ENCODE results near the gene REEP5.

REEP5 gene

DNA sequence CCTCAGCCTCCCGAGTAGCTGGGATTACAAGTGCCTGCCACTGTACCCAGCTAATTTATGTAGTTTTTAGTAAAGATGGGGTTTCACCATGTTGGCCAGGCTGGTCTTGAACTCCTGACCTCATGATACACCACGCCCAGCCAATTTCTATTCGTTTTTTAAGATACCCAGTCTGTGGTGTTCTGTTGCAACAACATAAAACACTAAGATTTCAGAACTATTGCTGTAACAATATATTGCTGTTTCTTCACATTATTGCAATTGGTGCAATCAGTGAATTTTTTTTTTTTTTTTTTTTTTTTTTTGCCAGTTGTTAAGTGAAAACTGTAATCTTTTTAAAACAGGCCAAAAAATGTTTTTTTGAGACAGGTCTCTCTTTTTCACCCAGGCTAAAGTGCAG is 51.1 kb downstream of the REEP5 start:
- TF ChIP-seq, protein P1, sequence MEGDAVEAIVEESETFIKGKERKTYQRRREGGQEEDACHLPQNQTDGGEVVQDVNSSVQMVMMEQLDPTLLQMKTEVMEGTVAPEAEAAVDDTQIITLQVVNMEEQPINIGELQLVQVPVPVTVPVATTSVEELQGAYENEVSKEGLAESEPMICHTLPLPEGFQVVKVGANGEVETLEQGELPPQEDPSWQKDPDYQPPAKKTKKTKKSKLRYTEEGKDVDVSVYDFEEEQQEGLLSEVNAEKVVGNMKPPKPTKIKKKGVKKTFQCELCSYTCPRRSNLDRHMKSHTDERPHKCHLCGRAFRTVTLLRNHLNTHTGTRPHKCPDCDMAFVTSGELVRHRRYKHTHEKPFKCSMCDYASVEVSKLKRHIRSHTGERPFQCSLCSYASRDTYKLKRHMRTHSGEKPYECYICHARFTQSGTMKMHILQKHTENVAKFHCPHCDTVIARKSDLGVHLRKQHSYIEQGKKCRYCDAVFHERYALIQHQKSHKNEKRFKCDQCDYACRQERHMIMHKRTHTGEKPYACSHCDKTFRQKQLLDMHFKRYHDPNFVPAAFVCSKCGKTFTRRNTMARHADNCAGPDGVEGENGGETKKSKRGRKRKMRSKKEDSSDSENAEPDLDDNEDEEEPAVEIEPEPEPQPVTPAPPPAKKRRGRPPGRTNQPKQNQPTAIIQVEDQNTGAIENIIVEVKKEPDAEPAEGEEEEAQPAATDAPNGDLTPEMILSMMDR (IDR thresholded peaks at IDR 0.05; ENCODE audit: low read depth, low read length): no peak
- peaks cover 48% of the 10 kb centered on the region for H3K36me3 ChIP-seq

DNA sequence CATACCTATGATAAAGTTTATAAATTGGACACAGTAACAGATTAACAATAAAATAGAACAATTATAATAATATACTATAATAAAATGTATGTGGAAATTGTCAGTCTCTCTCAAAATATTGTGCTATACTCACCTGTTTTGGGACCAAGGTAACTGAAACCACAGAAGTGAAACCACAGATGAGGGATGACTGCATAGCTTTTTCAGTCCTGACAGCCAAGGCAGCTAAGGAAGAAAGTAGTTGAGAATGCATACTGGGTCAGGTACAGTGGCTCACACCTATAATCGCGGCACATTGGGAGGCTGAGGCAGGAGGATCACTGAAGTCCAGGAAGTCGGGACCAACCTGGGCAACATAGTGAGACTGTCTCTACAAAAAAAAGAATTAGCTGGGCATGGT is 52.1 kb downstream of the REEP5 start:
- peaks cover 47% of the 10 kb centered on the region for H3K36me3 ChIP-seq
- H3K4me1 ChIP-seq: no peaks in the 10 kb centered on the region
- no peak overlapping the region for H3K4me3 ChIP-seq (ENCODE audit: low read depth, low read length)
- no peak for DNase-seq
- TF ChIP-seq, protein P1 (IDR thresholded peaks at IDR 0.05; ENCODE audit: low read depth, low read length): no peak
- no peaks in the 10 kb centered on the region for H3K9me3 ChIP-seq
- H3K27me3 ChIP-seq: no peaks in the 10 kb centered on the region

More for the DNA sequence above, 51.1 kb downstream of the REEP5 start:
- H3K4me3 ChIP-seq (ENCODE audit: low read depth, low read length): no peak overlapping the region
- H3K4me1 ChIP-seq: no peaks in the 10 kb centered on the region
- no peaks in the 10 kb centered on the region for H3K9me3 ChIP-seq
- DNase-seq: no peak
- H3K27me3 ChIP-seq: no peaks in the 10 kb centered on the region

DNA sequence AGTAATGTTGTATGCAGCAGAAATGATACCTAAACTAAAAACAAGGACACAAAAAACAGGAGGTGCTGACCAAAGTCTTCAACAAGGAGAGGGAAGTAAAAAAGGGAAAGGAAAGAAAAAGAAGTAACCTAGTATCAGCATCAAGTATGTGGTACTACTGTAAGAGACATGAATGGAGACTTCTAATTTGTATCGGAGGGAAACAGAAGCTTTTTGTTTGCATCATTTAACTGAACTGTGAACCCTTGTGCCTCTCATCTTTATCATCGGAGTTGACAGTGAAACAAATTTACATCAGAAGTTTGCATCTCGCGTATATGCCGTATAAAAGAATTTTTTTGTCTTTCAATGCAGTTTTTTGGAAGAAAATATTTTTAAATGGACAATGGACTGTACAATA is 54.6 kb downstream of the REEP5 start:
- no peak overlapping the region for H3K4me3 ChIP-seq (ENCODE audit: low read depth, low read length)
- H3K36me3 ChIP-seq: peaks cover 64% of the 10 kb centered on the region
- H3K9me3 ChIP-seq: no peaks in the 10 kb centered on the region
- H3K4me1 ChIP-seq: no peaks in the 10 kb centered on the region; the same call in 1 of the 2 replicates
- no peak for DNase-seq
- H3K27me3 ChIP-seq: no peaks in the 10 kb centered on the region
- TF ChIP-seq, protein P1 (IDR thresholded peaks at IDR 0.05; ENCODE audit: low read depth, low read length): no peak

DNA sequence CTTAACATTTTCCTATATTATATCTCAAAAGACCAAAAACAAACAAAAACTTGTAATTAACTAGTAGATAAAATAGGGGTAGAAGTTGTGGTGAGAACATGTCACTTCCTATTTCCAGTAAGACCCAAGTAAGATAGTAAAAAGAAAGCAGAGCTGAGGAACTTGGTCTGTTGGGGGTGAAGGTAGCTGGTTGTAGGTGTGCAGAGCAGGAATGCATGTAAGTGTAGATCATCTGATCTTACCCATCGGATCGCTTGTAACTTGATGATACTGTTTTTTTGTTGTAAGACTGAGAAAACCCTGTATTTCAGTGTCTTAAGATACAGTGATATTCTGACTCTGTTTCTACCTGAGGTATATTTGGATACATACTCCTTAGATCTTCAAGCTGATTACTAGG is 55.3 kb downstream of the REEP5 start:
- H3K9me3 ChIP-seq: no peaks in the 10 kb centered on the region
- H3K36me3 ChIP-seq: peaks cover 64% of the 10 kb centered on the region
- TF ChIP-seq, protein P1 (IDR thresholded peaks at IDR 0.05; ENCODE audit: low read depth, low read length): no peak

DNA sequence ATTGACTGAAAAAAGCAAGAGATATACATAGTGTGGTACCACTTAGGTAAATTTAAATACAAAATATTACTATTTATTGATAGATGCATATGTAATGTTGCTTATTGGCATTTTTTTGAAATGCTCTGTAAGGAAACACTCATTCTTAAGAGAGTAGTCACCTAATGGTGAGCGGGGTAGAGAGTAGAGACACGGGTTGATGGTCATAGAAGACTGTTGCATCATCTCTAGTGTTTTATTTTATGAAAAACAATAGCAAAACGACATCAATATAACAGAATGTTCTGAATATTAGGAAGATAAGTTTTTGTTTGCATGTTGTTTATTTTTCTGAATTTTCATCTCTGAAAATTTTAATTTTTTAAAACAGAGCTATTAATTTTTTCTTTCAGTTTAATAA is 56.9 kb downstream of the REEP5 start:
- H3K4me1 ChIP-seq: no peaks in the 10 kb centered on the region; the same call in 1 of the 2 replicates
- no peak overlapping the region for H3K4me3 ChIP-seq (ENCODE audit: low read depth, low read length)
- no peaks in the 10 kb centered on the region for H3K9me3 ChIP-seq
- DNase-seq: no peak
- TF ChIP-seq, protein P1 (IDR thresholded peaks at IDR 0.05; ENCODE audit: low read depth, low read length): no peak
- H3K27me3 ChIP-seq: no peaks in the 10 kb centered on the region
- H3K36me3 ChIP-seq: peaks cover 56% of the 10 kb centered on the region

More for the DNA sequence above, 55.3 kb downstream of the REEP5 start:
- Histone ChIP-seq H3K27me3 (no peaks in the 10 kb centered on the region), H3K4me1 (no peaks in the 10 kb centered on the region; the same call in 1 of the 2 replicates), H3K4me3 (ENCODE audit: low read depth, low read length) (no peak overlapping the region)
- DNase-seq: no peak

DNA sequence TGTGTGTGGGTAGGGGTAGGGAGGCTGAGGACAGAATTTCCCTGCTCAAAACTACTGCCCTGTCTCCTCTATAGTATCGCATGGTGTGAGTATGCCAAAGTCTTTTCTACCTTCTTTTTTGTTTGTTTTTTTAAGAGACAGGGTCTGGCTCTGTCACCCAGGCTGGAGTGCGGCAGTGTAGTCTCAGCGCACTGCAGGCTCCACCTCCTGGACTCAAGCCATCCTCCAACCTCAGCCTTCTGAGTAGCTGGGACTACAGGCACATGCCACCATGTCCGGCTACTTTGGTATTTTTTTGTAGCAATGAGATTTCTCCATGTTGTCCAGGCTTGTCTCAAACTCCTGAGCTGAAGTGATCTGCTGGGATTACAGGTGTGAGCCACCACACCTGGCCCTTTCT is 58.5 kb downstream of the REEP5 start:
- Histone ChIP-seq H3K4me3 (ENCODE audit: low read depth, low read length) (no peak overlapping the region; the same call in 1 of the 2 replicates), H3K36me3 (peaks cover 40% of the 10 kb centered on the region)

More for the DNA sequence above, 58.5 kb downstream of the REEP5 start:
- Histone ChIP-seq H3K9me3 (no peaks in the 10 kb centered on the region), H3K27me3 (no peaks in the 10 kb centered on the region), H3K4me1 (no peaks in the 10 kb centered on the region; the same call in 1 of the 2 replicates)
- TF ChIP-seq, protein P1 (IDR thresholded peaks at IDR 0.05; ENCODE audit: low read depth, low read length): no peak
- peak; percentile 20 for DNase-seq
